Stimulated activated CD8-positive, alpha-beta memory T cell treated with anti-CD3 and anti-CD28 coated beads, Interleukin-4, amount 100 ng/mL, for 1 hour (primary cell): Measurements from ENCODE around the gene DOC2B.
"Not testable (repeated sequence)": the region's sequence is repeated elsewhere in the genome, so short reads cannot be mapped to it uniquely, and the experiment has no call there.

Source experiments
- DNase-seq, 2 donors: peaks; one replicate each; pipeline ENCODE4 v3.0.0-alpha.2; 2020; ENCODE audit warnings: low read depth in 2 of 2, low spot score in 1 of 2

The DOC2B gene

DNA sequence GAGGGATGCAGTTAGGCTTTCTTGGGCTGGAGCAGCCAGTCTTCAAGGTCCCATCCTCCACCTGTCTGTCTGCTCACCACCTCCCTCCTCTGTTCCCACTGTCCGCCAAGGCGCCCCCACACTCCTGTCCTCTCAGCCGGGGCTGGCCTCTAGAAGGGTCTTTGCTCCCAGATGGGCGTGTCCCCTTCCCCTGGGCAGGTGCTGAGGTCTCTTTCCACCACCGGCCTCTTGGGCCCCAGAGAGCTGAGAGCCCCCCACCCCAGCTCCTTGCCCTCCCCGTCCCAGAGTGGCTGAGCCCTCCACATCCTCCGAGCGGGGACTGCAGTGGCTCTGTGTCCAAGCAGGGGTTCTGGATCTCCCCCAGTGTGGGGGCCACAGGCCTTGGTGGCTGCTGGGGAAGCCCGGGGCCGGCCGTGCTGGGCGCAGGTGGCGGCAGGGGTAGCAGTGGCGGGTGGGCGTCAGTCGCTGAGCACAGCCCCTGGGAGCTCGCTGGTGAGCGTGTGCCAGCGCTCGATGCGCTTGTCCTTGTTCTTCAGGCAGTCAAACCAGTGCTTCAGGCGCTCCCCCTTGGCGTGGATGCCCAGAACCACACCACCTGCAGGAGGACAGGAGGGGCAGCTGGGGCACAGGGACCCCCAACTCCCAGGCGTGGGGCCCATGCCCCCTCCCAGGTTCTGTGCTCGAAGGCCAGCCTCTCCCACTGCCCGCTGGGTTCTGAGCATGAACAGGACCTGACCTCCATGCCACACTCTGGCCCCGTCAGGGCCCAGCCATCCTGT, 34.3 kb downstream of the DOC2B start:
- no peak for DNase-seq

DNA sequence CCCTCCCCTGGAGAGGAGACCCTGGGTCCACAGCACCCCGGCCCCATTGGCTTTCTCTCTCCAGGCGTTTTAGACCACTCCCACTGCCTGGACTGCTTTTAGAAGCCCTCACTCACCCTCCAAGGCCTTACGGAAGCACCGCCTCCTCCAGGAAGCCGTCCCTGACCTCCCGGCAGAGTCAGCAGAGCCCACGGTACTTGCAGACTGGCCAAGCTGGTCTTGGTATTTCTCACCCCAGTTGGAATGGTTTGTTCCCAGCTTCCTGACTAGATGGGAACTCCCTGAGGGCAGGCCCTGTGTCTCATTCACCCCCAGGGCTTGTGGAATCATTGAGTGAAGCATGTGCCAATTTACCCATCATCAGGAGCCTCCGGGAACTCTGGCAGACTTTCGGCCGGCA, 34.9 kb downstream of the DOC2B start:
- DNase-seq: no peak

DNA sequence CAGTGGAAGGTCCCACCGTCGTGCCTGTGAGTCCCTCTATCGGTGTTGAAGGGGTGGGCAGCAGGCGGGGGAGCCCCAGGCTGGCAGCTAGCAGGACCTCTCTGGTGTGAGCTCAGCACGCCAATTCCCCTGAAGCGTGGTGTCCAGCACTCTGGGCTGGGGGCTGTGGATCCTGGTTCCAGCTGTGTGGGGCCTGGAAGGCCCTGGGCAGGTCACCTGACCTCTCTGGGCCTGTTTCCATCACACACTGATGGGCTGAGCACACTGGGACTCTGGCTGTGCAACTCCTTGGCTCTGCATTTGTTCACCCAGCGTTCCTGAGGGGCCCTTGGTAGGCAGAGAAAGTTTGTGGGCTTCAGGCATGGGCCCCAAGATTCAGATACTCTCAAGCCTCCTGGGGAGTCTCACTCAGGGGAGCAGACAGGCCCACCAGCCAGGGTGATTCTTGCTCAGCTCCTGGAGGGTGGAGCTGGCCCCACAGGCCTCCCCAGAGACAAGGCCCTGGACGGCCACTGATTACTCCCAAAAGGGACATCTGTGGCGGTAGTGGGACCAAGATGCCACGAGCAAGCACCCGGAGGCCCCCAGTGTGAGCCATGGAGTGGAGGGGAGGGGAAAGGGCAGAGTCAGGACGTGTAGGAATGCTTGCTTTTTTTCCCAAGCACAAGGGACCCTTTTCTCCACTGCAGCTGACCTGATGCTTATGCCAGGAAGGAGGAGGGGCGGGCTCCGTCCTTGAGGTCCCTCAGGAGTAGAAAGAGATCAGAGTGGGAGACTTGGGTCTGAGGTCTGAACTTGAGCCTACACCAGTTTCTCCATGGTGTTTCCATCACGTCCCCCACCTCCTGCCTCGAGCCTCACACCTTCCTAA, 35.5 kb downstream of the DOC2B start:
- no peak for DNase-seq

DNA sequence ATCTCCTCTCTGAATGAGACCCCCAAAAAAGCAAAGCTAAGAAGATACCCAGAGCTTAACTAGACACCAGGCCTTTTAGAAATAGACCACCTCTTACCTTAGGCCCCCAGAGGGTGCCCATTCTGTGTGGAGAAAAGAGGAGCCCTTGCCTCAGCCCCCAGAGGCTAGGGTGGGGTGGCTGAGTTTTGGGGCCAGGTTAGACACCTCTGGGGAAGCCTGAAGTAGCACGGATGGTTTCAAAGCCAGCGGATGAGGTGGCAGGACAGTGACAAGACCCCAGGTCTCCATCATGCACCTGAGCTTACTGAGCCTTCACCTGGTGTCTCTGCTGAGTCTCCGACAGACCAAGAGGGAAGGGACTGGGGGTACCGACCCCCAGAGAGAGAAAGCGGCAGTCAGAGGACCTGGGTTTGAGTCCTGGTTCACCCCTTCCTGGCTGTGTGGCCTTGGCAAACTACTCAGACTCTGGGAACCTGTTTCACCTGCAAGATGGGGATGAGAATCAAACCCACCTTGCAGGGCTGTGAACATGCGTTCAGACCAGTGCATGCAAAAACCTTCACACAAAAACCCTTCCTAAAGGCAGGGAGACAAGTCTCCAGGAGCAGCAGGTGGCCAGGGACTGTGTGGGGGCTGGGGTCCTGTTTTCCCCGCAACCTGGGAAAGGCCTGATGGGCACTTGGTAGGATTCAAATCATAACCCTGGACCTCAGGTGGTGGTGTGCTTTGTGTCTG, 36.3 kb downstream of the DOC2B start:
- DNase-seq: no peak

DNA sequence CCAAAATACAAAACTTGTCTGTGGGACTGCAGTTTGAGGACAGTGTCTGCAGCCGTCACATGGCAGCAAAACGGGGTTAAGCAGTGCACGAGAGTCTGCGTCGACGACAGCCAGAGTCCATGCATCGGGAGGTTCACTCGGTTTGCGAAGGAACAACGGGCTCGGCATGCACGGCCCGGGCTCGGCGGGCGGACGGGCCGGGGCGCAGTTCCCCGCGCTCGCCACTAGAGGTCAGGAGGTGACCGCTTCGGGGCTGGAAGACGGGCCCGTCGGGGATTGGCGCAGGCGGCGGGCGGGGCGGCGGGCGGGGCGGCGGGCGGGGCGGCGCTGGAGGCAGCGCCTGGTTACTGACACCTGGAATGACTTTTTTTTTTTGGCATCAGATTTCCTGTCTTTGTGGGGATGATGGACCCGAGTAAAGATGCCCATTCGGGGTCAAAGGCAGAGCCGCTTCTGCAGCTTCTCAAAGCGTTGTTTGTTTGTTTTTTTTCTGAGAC, 37.6 kb downstream of the DOC2B start:
- peak; percentile 70 to 71 for DNase-seq

DNA sequence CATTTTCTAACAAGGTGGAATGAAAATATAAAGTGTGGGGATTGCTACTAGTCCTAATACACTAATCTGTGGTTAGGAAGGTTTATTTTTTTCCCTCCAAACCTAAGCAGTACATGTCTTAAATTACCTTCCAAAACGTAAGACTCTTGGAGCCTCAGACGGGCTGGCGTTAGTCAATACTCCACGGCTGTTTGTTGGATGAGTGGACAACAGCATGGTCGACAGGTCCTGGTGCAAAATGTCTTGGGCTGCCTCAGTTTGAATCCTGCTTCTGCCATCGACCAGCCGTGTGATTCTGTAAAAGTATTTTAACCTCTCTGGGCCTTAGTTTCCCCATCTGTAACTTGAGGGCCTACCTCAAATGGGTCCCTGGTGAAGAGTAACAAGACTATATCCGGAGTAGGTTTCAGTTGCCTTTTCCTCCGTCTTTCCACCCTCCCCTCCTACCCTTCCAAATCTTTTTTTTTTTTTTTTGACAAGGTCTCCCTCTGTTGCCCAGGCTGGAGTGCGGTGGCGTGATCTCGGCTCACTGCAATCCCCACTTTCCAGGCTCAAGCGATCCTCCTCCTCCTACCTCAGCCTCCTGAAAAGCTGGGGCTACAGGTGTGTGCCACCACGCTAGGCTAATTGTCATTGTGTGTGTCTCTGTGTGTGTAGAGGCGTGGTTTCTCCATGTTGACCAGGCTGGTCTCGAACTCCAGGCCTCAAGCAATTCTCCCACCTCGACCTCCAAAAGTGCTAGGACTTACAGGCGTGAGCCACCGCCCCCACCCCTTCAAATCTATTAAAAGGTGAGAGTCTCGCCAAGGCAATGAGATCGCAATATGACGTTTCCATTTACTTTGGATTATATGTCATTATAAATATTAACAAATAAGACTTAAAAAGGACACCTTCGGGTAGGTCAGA, 38.3 kb downstream of the DOC2B start:
- no peak for DNase-seq

DNA sequence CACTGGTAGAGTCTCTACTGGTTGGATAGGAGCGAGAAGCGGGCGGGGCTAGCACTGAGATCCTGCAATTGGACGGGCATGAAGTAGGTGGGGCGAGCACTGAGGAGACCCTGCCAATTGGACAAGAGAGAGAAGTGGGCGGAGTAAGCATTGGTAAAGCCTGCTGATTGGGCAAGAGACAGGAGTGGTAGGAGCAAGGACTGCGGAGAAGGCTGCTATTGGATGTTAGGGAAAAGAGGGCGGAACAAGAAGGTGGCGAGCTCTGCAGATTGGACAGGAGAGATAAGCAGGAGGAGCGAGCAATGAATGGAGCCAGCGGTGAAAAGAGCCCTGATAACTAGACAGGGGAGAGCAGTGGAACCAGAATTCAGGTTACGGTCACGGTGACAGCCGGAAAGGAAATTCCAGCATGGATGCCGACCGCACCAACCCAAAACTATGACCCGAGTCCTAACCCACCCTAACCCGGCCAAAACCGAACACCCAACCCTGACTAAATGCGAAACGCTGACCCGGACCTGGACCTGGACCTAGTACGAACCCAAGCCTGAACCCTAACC, 39.3 kb downstream of the DOC2B start:
- no peak for DNase-seq

DNA sequence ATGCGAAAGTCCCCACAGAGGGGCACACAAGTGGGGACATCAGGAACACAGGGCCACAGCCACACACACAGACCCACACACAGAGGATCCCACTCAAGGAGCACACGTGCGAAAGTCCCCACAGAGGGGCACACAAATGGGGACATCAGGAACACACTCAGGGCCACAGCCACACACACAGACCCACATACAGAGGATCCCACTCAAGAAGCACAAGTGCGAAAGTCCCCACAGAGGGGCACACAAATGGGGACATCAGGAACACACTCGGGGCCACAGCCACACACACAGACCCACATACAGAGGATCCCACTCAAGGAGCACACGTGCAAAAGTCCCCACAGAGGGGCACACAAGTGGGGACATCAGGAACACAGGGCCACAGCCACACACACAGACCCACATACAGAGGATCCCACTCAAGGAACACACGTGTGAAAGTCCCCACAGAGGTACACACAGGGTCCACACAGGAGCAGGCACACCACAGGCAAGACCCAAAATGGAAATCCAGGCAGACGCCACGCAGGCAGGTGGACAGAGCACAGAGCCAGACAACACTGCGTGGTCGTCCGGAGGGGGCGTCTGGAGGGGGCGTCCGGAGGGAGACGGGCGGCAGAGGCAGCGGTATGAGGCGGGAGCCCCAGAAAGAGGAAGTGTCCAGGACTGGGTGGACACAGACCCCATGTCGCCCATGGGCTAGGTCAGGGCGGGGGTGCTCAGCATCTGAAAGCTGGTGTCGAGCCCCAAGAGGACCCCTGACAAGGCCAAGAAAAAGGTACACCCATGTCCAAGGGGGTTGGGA, 41.8 kb downstream of the DOC2B start:
- not testable (repeated sequence) for DNase-seq

DNA sequence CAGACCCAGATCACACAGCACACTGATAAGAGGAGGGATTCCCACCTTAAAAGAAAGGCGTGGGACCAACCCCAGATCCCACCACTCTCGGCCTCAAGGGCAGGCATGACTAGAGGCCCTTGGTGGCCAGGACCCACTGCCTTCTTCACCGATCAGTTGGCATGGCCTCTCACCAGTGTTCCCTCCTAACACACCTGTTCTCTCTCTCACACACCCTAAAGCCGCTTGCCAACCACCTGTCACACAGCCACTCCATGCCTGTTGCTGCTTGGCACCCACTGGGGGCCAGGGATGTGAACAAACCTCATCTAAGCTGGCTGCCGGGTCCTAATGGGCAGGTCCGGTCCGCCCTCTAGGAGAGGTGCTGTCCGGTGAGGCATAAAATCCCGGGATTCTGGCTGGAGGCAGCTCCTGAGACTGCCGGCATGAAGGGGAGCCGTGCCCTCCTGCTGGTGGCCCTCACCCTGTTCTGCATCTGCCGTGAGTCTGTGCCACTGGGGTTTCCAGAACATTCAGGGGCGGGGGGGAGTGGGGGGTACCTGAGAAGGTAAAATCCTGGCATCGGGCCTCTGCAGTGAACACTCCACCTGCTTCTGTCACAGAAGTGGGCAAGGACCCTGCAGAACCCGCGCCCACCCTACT, 44.2 kb downstream of the DOC2B start, which contains the start of gene SCGB1C2:
Gene SCGB1C2, plus strand, starts transcription at position 404 of the 642 bp plus-strand sequence. Its CDS starts 22 bp downstream, at position 426.
- not testable (repeated sequence) for DNase-seq

DNA sequence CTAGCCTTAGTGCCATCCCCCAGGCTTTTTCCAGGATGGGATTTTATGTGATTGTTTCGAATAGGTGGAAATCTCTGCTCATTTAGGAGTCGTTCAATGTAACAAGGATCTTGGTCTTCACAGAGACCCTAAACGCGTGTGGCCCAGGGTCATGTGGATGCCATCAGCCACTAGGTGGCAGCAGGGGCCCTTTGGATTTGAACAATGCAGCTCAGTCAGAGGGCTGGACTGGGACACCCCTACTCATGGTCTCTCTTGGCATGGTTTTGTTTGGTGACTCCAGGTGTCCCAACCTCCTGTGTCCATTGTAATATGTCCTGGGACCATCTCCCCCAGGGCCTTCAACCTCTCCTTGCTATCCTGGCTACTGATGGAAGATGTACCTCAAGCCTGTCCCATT, 44.9 kb downstream of the DOC2B start:
- peak in 1 of 2 donors; percentile 56 for DNase-seq

DNA sequence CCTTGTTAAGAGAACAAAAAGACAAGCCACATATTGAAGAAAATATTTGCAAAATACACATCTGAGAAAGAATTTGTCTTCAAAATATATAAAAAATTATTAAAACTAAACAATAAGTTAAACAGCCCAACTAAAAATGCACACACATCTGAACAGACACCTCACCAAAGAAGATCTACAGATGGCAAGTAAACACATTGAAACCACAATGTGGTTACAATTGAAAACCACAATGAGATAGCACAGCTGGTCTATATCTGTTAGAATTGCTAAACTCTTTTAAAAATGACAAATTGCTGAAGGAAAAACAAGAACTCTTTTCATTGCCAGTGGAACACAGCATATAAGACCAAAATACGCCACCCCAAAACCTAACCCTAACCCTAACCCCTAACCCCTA, 45.6 kb downstream of the DOC2B start:
- DNase-seq: not testable (repeated sequence)

DNA sequence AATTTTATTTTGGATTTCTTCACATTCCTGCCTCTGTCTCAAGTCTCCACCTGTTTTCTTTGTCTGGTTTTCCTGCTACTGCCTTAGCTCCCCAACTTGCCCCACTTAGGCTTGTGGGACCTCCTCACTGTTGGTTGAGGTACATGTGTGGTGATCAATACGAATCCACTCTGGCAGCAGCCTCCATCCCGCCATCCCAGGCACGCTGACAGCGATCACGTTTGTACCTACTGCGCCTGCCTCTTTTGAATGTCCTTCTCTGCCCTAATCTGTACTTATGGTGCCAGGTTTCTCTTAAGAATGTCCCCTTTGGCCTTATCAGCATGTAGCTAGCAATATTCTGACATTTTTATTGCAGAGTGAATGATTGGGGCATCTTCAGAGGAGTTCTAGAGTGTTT, 46.4 kb downstream of the DOC2B start:
- DNase-seq: not testable (repeated sequence)

DNA sequence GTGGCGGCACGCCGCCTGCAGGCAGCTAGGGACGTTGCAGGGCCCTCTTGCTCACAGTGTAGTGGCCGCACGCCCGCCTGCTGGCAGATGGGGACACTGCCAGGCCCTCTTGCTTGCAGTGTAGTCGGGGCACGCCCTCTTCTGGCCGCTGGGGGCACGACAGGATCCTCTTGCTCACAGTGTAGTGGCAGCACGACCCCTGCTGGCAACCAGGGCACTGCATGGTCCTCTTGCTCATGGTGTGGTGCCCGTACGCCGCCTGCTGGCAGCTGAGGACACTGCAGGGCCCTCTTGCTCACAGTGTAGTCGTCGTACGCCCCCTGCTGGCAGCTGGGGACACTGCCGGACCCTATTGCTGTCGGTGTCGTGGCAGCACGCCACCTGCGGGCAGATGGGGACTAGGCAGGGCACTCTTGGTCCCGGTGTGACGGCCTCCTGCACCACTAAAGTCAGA, 47.1 kb downstream of the DOC2B start:
- DNase-seq: not testable (repeated sequence)

DNA sequence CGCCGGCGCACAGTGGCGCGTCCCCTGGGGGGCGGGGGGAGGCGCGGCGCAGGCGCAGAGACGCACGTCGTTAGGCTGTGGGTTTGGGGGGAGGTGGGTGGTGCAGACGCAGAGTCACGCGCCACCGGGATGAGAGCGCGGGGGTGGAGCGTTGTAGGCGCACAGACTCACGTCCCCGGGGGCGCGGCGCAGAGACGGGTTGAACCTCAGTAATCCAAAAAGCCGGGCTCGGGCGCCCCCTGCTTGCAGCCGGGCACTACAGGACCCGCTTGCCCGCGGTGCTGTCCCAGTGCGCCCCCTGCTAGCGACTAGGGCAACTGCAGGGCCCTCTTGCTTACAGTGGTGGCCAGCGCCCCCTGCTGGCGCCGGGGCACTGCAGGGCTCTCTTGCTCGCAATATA, 47.5 kb downstream of the DOC2B start:
- DNase-seq: not testable (repeated sequence)

DNA sequence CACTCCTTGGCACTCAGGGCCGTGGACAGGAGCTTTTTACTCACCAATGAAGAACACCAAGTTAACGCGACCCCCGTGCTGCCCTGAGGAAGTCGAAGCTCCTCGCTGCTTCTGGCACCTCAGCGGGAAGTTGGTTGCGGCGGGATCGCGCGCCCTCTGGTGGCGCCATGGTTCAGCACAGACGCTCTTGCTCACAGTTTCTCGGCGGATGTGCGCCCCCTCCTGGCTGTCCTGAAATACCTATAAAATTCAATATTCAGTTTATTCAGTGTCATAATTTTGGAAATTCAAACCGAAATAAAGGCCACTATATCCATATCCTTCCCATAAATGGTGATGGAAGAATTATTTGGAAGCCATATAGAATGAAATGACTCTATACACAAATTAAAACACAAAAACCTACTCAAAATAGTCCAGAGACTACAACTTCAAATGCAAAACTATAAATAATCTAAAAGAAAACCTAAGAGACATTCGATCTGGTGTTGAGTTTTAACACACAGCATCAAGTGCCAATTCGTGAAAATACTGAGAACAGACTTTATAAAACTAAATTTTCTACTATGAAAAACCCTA, 63.0 kb downstream of the DOC2B start:
- not testable (repeated sequence) for DNase-seq

DNA sequence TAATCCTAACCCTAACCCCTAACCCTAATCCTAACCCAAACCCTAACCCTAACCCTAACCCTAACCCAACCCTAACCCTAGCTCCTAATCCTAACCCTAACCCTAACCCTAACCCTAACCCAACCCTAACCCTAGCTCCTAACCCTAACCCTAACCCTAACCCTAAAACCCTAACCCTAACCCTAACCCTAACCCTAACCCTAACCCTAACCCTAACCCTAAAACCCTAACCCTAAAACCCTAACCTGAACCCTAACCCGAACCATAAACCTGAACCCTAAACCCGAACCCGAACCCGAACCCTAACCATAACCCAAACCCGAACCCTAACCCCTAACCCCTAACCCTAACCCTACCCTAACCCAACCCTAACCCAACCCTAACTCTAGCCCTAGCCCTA, 68.3 kb downstream of the DOC2B start:
- DNase-seq: not testable (repeated sequence)
